Measurements from ENCODE around the gene RERE.

RERE gene

DNA sequence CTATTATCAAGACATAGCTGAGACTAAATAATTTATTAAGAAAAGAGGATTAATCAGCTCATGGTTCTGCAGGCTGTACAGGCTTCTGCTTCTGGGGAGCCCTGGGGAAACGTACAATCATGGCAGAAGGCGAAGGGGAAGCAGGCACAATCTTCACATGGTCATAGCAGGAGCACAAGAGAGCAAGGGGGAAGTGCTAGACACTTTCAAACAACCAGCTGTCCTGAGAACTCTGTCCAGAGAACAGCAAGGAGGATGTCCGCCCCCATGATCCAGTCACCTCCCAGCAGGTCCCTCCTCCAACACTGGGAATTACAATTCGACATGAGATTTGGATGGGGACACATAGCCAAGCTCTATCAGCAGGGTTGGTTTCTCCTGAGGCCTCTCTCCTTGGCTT, 509.8 kb downstream of the RERE start:
- in situ Hi-C loops (cut with MboI; ENCODE audit: low pct_unique_long_range_greater_than_20kb, low sequenced_read_pairs, unreplicated experiment), result no loop called here
- TF ChIP-seq, protein P1, sequence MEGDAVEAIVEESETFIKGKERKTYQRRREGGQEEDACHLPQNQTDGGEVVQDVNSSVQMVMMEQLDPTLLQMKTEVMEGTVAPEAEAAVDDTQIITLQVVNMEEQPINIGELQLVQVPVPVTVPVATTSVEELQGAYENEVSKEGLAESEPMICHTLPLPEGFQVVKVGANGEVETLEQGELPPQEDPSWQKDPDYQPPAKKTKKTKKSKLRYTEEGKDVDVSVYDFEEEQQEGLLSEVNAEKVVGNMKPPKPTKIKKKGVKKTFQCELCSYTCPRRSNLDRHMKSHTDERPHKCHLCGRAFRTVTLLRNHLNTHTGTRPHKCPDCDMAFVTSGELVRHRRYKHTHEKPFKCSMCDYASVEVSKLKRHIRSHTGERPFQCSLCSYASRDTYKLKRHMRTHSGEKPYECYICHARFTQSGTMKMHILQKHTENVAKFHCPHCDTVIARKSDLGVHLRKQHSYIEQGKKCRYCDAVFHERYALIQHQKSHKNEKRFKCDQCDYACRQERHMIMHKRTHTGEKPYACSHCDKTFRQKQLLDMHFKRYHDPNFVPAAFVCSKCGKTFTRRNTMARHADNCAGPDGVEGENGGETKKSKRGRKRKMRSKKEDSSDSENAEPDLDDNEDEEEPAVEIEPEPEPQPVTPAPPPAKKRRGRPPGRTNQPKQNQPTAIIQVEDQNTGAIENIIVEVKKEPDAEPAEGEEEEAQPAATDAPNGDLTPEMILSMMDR (IDR thresholded peaks at IDR 0.05; ENCODE audit: extremely low read depth, insufficient read depth, missing control alignments), result no peak
- no peak for DNase-seq (ENCODE audit: low spot score)

DNA sequence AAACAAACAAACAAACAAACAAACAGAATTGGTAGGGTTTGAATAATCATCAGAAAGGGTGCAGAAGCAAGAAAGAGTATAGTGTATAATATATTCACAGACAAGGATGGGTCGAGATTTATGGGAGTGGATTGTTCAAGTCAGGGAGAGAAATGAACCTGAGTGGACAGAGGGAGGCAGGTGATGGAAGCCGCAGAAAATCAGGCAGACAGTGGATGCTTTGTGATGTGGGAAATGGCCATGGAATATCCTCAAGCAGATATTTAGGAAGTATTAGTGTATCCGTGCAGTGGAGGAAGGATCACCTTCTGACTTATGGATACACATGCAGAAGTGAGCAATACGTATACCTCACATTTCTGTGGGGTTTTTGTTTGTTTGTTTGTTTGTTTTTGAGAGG, 513.6 kb downstream of the RERE start:
- DNase-seq (ENCODE audit: low spot score), result no peak
- in situ Hi-C loops (cut with MboI; ENCODE audit: low pct_unique_long_range_greater_than_20kb, low sequenced_read_pairs, unreplicated experiment), result no loop called here
- TF ChIP-seq, protein P1 (IDR thresholded peaks at IDR 0.05; ENCODE audit: extremely low read depth, insufficient read depth, missing control alignments), result no peak

DNA sequence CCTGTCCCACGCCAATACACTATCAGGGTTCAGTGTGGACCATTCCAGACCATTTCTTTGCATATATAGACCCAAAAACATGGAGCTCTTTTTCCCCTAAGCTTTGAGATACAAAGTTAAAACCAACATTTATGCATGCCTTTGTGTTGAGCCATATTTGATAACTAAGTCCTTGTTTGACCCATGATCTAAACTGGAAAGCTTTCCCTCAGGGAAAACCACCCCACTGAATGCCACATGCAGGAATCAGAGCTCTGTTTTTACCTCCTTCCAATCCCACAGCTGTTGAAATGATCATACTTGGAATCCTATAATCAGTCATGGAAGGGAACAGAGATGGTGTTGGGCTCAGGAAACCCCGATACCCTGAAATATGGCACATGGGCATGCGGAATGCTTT, 514.3 kb downstream of the RERE start:
- DNase-seq (ENCODE audit: low spot score), result no peak
- TF ChIP-seq, protein P1 (IDR thresholded peaks at IDR 0.05; ENCODE audit: extremely low read depth, insufficient read depth, missing control alignments), result no peak
- in situ Hi-C loops (cut with MboI; ENCODE audit: low pct_unique_long_range_greater_than_20kb, low sequenced_read_pairs, unreplicated experiment), result no loop called here

Measured in GM13977 (cell line).